Measurements from ENCODE around the gene NEGR1. TPM values are rescaled to one million over a fixed set of nuclear protein-coding genes. Genes with fewer than 3 reads are reported as not detected.

The NEGR1 gene
- total RNA-seq, 1 donor from 2014 or later = 4.0 TPM

GRCh38 chr1:71657891-71658679 is 624.3 kb downstream of the NEGR1 start:
- Histone ChIP-seq H3K27me3 (ENCODE audit: control insufficient read depth, insufficient read depth, low read length) (no peaks in the 10 kb centered on the region), H3K36me3 (ENCODE audit: control insufficient read depth, insufficient read depth, low read length) (no peaks in the 10 kb centered on the region), H3K4me3 (ENCODE audit: low read depth, low read length) (no peak overlapping the region)
- DNase-seq (ENCODE audit: low read depth) = no peak
- TF ChIP-seq CTCF (IDR thresholded peaks at IDR 0.05; ENCODE audit: insufficient read depth, low read length, poor library complexity, severe bottlenecking) = no peak

GRCh38 chr1:71656902-71657301 is 625.4 kb downstream of the NEGR1 start:
- Histone ChIP-seq H3K4me3 (ENCODE audit: low read depth, low read length) (no peak overlapping the region), H3K27me3 (ENCODE audit: control insufficient read depth, insufficient read depth, low read length) (no peaks in the 10 kb centered on the region), H3K36me3 (ENCODE audit: control insufficient read depth, insufficient read depth, low read length) (no peaks in the 10 kb centered on the region)
- TF ChIP-seq CTCF (IDR thresholded peaks at IDR 0.05; ENCODE audit: insufficient read depth, low read length, poor library complexity, severe bottlenecking) = no peak
- no peak for DNase-seq (ENCODE audit: low read depth)

- H3K4me3 ChIP-seq (ENCODE audit: low read depth, low read length) = no peak overlapping the region
- H3K27me3 ChIP-seq (ENCODE audit: control insufficient read depth, insufficient read depth, low read length) = no peaks in the 10 kb centered on the region
- no peak for TF ChIP-seq CTCF (IDR thresholded peaks at IDR 0.05; ENCODE audit: insufficient read depth, low read length, poor library complexity, severe bottlenecking)
- no peaks in the 10 kb centered on the region for H3K36me3 ChIP-seq (ENCODE audit: control insufficient read depth, insufficient read depth, low read length)
- no peak for DNase-seq (ENCODE audit: low read depth)
These were observed 626.7 kb downstream of the NEGR1 start for GRCh38 chr1:71655604-71656003.

- Histone ChIP-seq H3K4me3 (ENCODE audit: low read depth, low read length) (no peak overlapping the region), H3K36me3 (ENCODE audit: control insufficient read depth, insufficient read depth, low read length) (no peaks in the 10 kb centered on the region), H3K27me3 (ENCODE audit: control insufficient read depth, insufficient read depth, low read length) (no peaks in the 10 kb centered on the region)
- no peak for TF ChIP-seq CTCF (IDR thresholded peaks at IDR 0.05; ENCODE audit: insufficient read depth, low read length, poor library complexity, severe bottlenecking)
- DNase-seq (ENCODE audit: low read depth) = no peak
These were observed 628.4 kb downstream of the NEGR1 start for GRCh38 chr1:71653952-71654351.

GRCh38 chr1:71651214-71651613 is 631.1 kb downstream of the NEGR1 start:
- DNase-seq (ENCODE audit: low read depth) = no peak
- H3K36me3 ChIP-seq (ENCODE audit: control insufficient read depth, insufficient read depth, low read length) = no peaks in the 10 kb centered on the region
- H3K27me3 ChIP-seq (ENCODE audit: control insufficient read depth, insufficient read depth, low read length) = no peaks in the 10 kb centered on the region
- TF ChIP-seq CTCF (IDR thresholded peaks at IDR 0.05; ENCODE audit: insufficient read depth, low read length, poor library complexity, severe bottlenecking) = no peak
- H3K4me3 ChIP-seq (ENCODE audit: low read depth, low read length) = no peak overlapping the region

- no peak overlapping the region for H3K4me3 ChIP-seq (ENCODE audit: low read depth, low read length)
- no peaks in the 10 kb centered on the region for H3K27me3 ChIP-seq (ENCODE audit: control insufficient read depth, insufficient read depth, low read length)
- no peak for DNase-seq (ENCODE audit: low read depth)
- no peak for TF ChIP-seq CTCF (IDR thresholded peaks at IDR 0.05; ENCODE audit: insufficient read depth, low read length, poor library complexity, severe bottlenecking)
- no peaks in the 10 kb centered on the region for H3K36me3 ChIP-seq (ENCODE audit: control insufficient read depth, insufficient read depth, low read length)
These were observed 632.2 kb downstream of the NEGR1 start for GRCh38 chr1:71650119-71650518.
